Sigmoid colon (tissue), 7 donors: Measurements from ENCODE around the gene C8A. TPM values are rescaled to one million over a fixed set of nuclear protein-coding genes. Genes with fewer than 3 reads are reported as not detected.

Source experiments
- DNase-seq: peaks from one replicate; pipeline ENCODE4 v3.0.0-alpha.2; 2019
- H3K27ac ChIP-seq, 4 donors: fragments of 200-600 bp; sonication (generic); one replicate each; pipeline ENCODE4 v1.5.1; 2016 to 2019; ENCODE audit warnings: mild to moderate bottlenecking in 1 of 4
- H3K27me3 ChIP-seq, 3 donors: fragments of 200-600 bp; sonication (generic); one replicate each; pipeline ENCODE4 v1.5.1; 2019; ENCODE audit warnings: mild to moderate bottlenecking in 1 of 3
- H3K36me3 ChIP-seq, 4 donors: fragments of 200-600 bp; sonication (generic); one replicate each; pipeline ENCODE4 v1.5.1; 2016 to 2019
- H3K4me1 ChIP-seq, 4 donors: fragments of 200-600 bp; sonication (generic); one replicate each; pipeline ENCODE4 v1.5.1; 2017 to 2019
- H3K4me3 ChIP-seq, 4 donors: fragments of 200-600 bp; sonication (generic); one replicate each; pipeline ENCODE4 v1.5.1; 2017 to 2019; ENCODE audit warnings: mild to moderate bottlenecking in 2 of 4, moderate library complexity in 1 of 4
- H3K9me3 ChIP-seq, 4 donors: fragments of 200-600 bp in 3 of 4; sonication (generic) in 3 of 4; one replicate each; pipeline versions ENCODE4 v1.5.1 to v1.6.1; 2013 to 2019
- EP300 ChIP-seq, 4 donors: sonication (generic); formaldehyde crosslinking; IDR thresholded peaks; one replicate each; pipeline ENCODE4 v1.6.1; 2017; ENCODE audit warnings: antibody characterized with exemption in 4 of 4
- POLR2A ChIP-seq, 2 donors: fragments of 450-650 bp; IDR thresholded peaks; one replicate each; pipeline ENCODE4 v1.6.1; 2016; ENCODE audit warnings: antibody characterized with exemption in 2 of 2, mild to moderate bottlenecking in 2 of 2, moderate library complexity in 2 of 2
- POLR2AphosphoS5 ChIP-seq, 4 donors: sonication (generic); formaldehyde crosslinking; IDR thresholded peaks; one replicate each; pipeline ENCODE4 v1.6.1; 2017; ENCODE audit warnings: antibody characterized with exemption in 4 of 4
- WGBS, 2 donors: extraction: QIAGEN DNeasy Blood & Tissue Kit; methylation state at CpG; one replicate each; pipeline ENCODE4 v1.1.7; 2013; 5-methylcytosine and 5-hydroxymethylcytosine counted together
- intact Hi-C: fragments of 100-400 bp; cut with DNase I; formaldehyde crosslinking; loops from one replicate; pipeline ENCODE4 v1.15.1; 2023
- polyA plus RNA-seq, 3 donors: library from polyadenylated mRNA; stranded (reverse); fragments of 200-250 nt; gene quantifications; one replicate each; pipeline ENCODE4 v1.2.3, GENCODE V29; 2013
- total RNA-seq, 4 donors: library from RNA; depleted of rRNA; stranded (reverse); fragments of >200 nt; gene quantifications; one replicate each; pipeline ENCODE4 v1.1.0, GENCODE V29; 2016
- TF ChIP-seq, protein P1 (sequence below), 4 experiments: fragments of 450-650 bp in 3 of 4; fragments of 200-600 bp in 1 of 4; IDR thresholded peaks; one replicate each; pipeline ENCODE4 v1.5.1; 2016 to 2019; ENCODE audit warnings: antibody characterized with exemption in 4 of 4, mild to moderate bottlenecking in 3 of 4, moderate library complexity in 2 of 4
- donor health status: healthy with polysubstance abuse.
- donor health status: Bipolar disorder and iron deficiency.
- donor health status: healthy.

C8A gene
- total and polyA plus RNA-seq, 7 donors, result not detected

DNA sequence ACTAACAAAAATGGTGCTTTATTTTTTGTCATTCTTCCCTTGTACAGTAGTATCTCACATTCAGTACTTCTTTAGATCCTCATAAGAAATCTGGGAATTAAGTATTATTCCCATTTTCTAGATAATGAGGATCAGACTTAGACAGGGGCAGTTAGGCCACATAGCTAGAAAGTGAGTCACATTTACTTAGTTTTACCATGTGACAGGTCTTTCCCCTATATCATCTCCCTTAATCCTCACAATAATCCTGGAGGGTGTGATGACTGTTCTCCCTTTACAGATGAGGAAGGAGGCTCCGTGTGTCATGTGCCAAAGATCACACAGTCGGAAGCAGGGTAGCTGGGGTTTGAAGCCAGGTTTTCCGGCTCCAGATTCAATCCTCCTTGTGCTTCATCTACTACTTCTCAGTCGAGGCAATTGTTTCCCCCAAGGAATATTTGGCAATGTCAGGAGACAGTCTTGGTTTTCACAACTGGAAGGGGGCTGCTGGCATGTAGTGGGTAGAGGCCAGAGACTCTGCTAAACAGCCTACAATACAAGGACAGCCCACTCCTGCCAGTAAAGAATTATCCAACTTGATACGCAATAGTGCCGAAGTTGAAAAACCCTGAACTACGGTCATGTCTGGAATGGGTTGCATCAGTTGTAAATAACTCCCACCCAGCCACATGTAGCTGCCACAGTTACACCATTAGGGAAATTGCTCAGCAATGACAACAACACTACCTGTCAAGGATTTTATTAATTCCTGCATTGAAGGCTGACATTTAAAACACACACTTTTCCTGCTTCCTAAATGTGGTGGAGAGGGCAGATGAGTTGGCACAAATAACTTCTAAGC is 56.7 kb downstream of the C8A start:
- WGBS, 2 donors, result 75 to 83% methylated on average over 7 of the region's 7 CpGs
- intact Hi-C loops, result no loop called here
- TF ChIP-seq EP300 (IDR thresholded peaks at IDR 0.05), result no peak
- no peak for TF ChIP-seq POLR2AphosphoS5 (IDR thresholded peaks at IDR 0.05)
- TF ChIP-seq, protein P1, sequence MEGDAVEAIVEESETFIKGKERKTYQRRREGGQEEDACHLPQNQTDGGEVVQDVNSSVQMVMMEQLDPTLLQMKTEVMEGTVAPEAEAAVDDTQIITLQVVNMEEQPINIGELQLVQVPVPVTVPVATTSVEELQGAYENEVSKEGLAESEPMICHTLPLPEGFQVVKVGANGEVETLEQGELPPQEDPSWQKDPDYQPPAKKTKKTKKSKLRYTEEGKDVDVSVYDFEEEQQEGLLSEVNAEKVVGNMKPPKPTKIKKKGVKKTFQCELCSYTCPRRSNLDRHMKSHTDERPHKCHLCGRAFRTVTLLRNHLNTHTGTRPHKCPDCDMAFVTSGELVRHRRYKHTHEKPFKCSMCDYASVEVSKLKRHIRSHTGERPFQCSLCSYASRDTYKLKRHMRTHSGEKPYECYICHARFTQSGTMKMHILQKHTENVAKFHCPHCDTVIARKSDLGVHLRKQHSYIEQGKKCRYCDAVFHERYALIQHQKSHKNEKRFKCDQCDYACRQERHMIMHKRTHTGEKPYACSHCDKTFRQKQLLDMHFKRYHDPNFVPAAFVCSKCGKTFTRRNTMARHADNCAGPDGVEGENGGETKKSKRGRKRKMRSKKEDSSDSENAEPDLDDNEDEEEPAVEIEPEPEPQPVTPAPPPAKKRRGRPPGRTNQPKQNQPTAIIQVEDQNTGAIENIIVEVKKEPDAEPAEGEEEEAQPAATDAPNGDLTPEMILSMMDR (IDR thresholded peaks at IDR 0.05), result no peak
- TF ChIP-seq POLR2A (IDR thresholded peaks at IDR 0.05), result no peak

DNA sequence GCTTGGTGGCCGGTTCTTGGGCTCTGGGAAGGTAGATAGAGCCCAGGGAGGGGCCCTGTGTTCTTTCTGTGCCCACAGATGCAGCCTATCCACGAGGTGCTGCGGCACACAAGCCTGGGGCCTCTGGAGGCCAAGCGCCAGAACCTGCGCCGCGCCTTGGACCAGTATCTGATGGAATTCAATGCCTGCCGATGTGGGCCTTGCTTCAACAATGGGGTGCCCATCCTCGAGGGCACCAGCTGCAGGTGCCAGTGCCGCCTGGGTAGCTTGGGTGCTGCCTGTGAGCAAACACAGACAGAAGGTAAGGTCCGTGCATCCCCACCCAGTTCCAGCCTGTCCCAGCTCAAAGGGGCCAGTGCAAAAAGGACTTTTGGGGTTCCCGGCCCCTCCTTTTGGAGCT is 57.7 kb downstream of the C8A start:
- no peak overlapping the region for H3K4me3 ChIP-seq
- no peak for DNase-seq
- intact Hi-C loops, result no loop called here
- no peaks in the 10 kb centered on the region for H3K9me3 ChIP-seq
- TF ChIP-seq, protein P1 (IDR thresholded peaks at IDR 0.05), result no peak
- no peak for TF ChIP-seq POLR2AphosphoS5 (IDR thresholded peaks at IDR 0.05)
- no peak for TF ChIP-seq POLR2A (IDR thresholded peaks at IDR 0.05)
- TF ChIP-seq EP300 (IDR thresholded peaks at IDR 0.05), result no peak
- no peaks in the 10 kb centered on the region for H3K4me1 ChIP-seq
- no peak overlapping the region for H3K27ac ChIP-seq
- 73 to 88% methylated on average over 12 of the region's 12 CpGs for WGBS, 2 donors
- H3K27me3 ChIP-seq, result no peaks in the 10 kb centered on the region
- H3K36me3 ChIP-seq, result no peaks in the 10 kb centered on the region

More for the DNA sequence above, 56.7 kb downstream of the C8A start:
- Histone ChIP-seq H3K4me1 (no peaks in the 10 kb centered on the region), H3K27ac (no peak overlapping the region), H3K4me3 (no peak overlapping the region), H3K27me3 (no peaks in the 10 kb centered on the region), H3K36me3 (no peaks in the 10 kb centered on the region), H3K9me3 (no peaks in the 10 kb centered on the region)
- no peak for DNase-seq

DNA sequence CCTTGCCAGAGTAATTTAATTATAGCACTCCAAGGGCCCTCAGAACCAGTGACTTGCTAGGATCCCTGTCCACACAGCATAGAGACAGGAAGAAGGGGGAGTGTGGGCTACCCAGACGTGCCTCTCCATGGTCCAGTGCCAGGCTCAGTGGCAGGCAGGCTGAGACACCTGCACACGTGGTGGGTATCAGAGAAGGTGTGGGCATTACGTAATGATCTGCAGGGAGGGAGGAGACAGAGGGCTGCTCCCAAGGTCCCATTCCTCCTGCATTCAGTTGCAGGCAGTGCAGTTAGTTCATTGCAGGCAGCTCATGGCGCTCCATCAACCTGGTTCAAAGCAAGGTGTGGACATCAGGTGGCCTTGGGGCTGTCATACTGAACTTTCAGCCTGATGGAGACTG is 61.4 kb downstream of the C8A start:
- intact Hi-C loops, result no loop called here
- H3K36me3 ChIP-seq, result no peaks in the 10 kb centered on the region
- no peak overlapping the region for H3K4me3 ChIP-seq
- H3K9me3 ChIP-seq, result no peaks in the 10 kb centered on the region
- 39 to 61% methylated on average over 4 of the region's 4 CpGs for WGBS, 2 donors
- DNase-seq, result no peak
- TF ChIP-seq, protein P1 (IDR thresholded peaks at IDR 0.05), result no peak
- no peak for TF ChIP-seq POLR2AphosphoS5 (IDR thresholded peaks at IDR 0.05)
- TF ChIP-seq EP300 (IDR thresholded peaks at IDR 0.05), result no peak
- no peak for TF ChIP-seq POLR2A (IDR thresholded peaks at IDR 0.05)
- H3K27me3 ChIP-seq, result no peaks in the 10 kb centered on the region
- H3K4me1 ChIP-seq, result no peaks in the 10 kb centered on the region
- no peak overlapping the region for H3K27ac ChIP-seq

DNA sequence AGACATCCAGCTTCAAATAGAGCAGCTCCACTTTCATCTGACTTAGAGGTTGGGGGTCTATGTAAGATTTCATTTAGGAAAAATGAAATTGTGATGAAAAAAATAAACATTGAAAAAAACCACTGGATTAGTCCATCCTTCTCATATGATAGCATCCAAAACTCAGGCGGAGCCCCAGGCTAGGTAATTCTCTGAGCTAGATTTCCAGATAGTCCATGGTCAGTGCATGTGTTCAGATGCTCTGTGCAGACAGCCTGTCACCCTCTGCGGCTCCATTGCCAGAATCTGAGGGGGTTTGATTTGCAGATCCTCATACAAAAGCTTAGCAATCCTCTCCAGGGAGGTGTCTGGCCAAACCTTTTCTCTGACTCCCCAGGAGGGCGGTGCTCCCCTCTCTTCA is 62.0 kb downstream of the C8A start:
- Histone ChIP-seq H3K27ac (no peak overlapping the region), H3K36me3 (no peaks in the 10 kb centered on the region), H3K27me3 (no peaks in the 10 kb centered on the region), H3K4me3 (no peak overlapping the region), H3K9me3 (no peaks in the 10 kb centered on the region), H3K4me1 (no peaks in the 10 kb centered on the region)
- TF ChIP-seq EP300 (IDR thresholded peaks at IDR 0.05) (no peak), POLR2A (IDR thresholded peaks at IDR 0.05) (no peak), POLR2AphosphoS5 (IDR thresholded peaks at IDR 0.05) (no peak)
- TF ChIP-seq, protein P1 (IDR thresholded peaks at IDR 0.05), result no peak
- 82 to 89% methylated on average over 3 of the region's 3 CpGs for WGBS, 2 donors
- DNase-seq, result no peak
- intact Hi-C loops, result no loop called here
